ENCODE data around the gene SYMPK.

The SYMPK gene

DNA sequence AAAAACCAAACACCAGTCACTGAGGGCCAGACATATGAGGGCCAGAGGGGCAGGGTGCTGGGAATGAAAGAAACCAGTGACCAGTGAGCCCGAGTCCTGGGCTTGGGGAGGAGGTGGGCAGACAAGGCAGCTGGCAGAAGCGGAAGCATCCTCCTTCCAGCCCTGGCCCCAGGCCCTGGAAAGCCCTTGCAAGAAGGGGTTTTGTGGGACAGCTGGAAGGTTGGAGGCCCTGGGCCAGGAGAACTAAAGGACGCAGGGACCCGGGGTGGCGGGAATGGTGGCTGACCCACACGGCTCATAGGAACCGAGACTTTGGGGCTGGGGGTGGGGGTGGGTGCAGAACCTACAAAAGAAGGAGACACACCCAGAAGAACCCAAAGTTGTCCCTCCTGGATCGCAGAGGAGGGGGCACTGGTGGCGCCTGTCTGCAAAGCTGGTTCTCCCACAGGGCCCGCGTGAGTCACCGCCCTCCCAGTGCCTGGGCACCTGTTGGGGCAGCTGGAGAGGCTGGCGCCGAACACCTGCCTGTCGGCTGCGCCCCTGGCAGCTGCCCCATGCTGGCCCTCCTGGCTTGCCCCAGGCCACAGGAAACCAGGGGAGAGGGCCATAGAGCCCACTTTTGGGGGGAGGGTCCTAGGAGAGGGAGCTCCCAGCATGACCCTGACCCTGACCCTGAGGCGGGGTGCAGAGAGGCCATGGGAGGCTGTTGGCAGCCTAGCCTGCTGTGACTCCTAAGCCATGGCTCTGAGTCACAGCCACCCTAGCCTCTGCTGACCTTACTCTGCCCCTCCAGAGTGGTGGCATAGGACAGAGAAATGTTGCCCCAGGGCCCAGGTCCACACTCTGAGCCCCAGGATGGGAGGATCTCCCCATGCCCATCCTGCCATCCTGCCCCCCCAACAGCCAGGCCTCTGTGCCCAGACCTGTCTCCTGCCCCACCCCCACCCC is 81.5 kb downstream of the SYMPK start:
- H3K27ac ChIP-seq (replicated peaks), result no peak overlapping the region
- TF ChIP-seq, protein P1, sequence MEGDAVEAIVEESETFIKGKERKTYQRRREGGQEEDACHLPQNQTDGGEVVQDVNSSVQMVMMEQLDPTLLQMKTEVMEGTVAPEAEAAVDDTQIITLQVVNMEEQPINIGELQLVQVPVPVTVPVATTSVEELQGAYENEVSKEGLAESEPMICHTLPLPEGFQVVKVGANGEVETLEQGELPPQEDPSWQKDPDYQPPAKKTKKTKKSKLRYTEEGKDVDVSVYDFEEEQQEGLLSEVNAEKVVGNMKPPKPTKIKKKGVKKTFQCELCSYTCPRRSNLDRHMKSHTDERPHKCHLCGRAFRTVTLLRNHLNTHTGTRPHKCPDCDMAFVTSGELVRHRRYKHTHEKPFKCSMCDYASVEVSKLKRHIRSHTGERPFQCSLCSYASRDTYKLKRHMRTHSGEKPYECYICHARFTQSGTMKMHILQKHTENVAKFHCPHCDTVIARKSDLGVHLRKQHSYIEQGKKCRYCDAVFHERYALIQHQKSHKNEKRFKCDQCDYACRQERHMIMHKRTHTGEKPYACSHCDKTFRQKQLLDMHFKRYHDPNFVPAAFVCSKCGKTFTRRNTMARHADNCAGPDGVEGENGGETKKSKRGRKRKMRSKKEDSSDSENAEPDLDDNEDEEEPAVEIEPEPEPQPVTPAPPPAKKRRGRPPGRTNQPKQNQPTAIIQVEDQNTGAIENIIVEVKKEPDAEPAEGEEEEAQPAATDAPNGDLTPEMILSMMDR (IDR thresholded peaks at IDR 0.05; ENCODE audit: insufficient read depth, low read length), result no peak
- TF ChIP-seq POLR2AphosphoS5 (IDR thresholded peaks at IDR 0.05; ENCODE audit: low read depth), result no peak
- H3K27me3 ChIP-seq (ENCODE audit: insufficient read depth, poor library complexity, severe bottlenecking), result peaks cover 73% of the 10 kb centered on the region
- no peak for DNase-seq (ENCODE audit: low read depth in 1 of 2, low spot score in 1 of 2)
- H3K4me3 ChIP-seq (replicated peaks; ENCODE audit: insufficient read depth, low read length), result no peak overlapping the region

DNA sequence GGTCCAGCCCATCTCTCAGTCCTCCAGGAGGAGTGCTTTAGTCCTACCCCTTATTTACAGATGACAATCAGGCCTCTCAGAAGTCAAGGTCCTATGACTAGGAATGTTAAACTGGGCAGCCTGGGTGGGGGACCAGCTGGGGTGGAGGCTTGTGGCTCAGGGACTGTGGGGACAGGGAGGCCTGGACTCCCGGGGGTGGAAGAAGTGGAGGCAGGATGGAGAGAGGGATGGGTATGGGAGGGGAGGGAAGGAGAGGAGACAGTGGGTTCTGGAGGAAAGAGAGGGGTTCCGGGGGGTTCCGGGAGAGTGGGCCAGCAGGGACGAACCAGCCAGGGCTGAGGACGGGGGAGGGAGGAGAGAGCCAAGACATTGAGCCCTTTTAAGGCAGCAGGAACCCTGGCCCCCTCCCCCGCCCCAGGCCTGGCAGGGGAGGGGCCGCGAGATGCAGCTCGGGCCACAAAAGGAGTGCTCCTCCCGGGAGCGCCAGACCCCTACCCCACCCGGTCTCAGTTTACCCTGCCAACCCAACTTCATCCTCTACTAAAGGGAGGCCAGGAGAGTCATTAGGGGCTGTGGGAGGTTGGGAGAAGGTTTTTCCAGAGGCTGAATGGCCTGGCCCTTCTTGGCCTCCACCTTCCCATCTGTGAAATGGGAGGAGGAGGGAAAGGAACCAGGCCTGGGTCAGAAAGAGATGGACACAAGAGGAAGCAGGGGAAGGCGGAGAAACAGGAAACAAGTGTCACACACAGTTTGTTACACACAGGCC is 82.3 kb downstream of the SYMPK start:
- H3K4me3 ChIP-seq (replicated peaks; ENCODE audit: insufficient read depth, low read length), result no peak overlapping the region
- H3K27me3 ChIP-seq (ENCODE audit: insufficient read depth, poor library complexity, severe bottlenecking), result peaks cover 67% of the 10 kb centered on the region
- TF ChIP-seq, protein P1 (IDR thresholded peaks at IDR 0.05; ENCODE audit: insufficient read depth, low read length), result no peak
- DNase-seq (ENCODE audit: low read depth in 1 of 2, low spot score in 1 of 2), result no peak
- H3K27ac ChIP-seq (replicated peaks), result no peak overlapping the region

DNA sequence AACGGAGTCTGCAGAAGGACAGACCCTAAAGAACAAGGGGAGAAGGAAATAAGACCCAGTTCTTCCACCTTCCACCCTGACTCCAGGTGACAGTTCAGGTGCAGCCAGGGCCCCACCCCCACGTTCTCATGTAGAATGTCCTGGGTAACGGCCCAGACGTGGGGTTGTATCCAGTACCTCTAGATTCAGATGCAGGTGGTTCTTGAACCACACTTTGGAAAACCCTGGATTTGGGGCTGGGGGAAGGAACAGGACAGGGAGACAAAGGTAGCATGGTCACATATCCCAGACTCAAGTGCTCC is 82.8 kb downstream of the SYMPK start:
- DNase-seq (ENCODE audit: low read depth in 1 of 2, low spot score in 1 of 2), result no peak
- no peak overlapping the region for H3K27ac ChIP-seq (replicated peaks)

More for the DNA sequence above, 82.8 kb downstream of the SYMPK start:
- no peak overlapping the region for H3K4me3 ChIP-seq (replicated peaks; ENCODE audit: insufficient read depth, low read length)
- H3K27me3 ChIP-seq (ENCODE audit: insufficient read depth, poor library complexity, severe bottlenecking), result peaks cover 62% of the 10 kb centered on the region
- TF ChIP-seq, protein P2, sequence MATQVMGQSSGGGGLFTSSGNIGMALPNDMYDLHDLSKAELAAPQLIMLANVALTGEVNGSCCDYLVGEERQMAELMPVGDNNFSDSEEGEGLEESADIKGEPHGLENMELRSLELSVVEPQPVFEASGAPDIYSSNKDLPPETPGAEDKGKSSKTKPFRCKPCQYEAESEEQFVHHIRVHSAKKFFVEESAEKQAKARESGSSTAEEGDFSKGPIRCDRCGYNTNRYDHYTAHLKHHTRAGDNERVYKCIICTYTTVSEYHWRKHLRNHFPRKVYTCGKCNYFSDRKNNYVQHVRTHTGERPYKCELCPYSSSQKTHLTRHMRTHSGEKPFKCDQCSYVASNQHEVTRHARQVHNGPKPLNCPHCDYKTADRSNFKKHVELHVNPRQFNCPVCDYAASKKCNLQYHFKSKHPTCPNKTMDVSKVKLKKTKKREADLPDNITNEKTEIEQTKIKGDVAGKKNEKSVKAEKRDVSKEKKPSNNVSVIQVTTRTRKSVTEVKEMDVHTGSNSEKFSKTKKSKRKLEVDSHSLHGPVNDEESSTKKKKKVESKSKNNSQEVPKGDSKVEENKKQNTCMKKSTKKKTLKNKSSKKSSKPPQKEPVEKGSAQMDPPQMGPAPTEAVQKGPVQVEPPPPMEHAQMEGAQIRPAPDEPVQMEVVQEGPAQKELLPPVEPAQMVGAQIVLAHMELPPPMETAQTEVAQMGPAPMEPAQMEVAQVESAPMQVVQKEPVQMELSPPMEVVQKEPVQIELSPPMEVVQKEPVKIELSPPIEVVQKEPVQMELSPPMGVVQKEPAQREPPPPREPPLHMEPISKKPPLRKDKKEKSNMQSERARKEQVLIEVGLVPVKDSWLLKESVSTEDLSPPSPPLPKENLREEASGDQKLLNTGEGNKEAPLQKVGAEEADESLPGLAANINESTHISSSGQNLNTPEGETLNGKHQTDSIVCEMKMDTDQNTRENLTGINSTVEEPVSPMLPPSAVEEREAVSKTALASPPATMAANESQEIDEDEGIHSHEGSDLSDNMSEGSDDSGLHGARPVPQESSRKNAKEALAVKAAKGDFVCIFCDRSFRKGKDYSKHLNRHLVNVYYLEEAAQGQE (IDR thresholded peaks at IDR 0.05; ENCODE audit: insufficient replicate concordance, low read depth), result no peak
- no peak for TF ChIP-seq GABPA (IDR thresholded peaks at IDR 0.05; ENCODE audit: low read depth)
- no peak for TF ChIP-seq SPI1 (IDR thresholded peaks at IDR 0.05; ENCODE audit: borderline replicate concordance, low read depth)
- no peak for TF ChIP-seq POLR2AphosphoS5 (IDR thresholded peaks at IDR 0.05; ENCODE audit: low read depth)
- TF ChIP-seq, protein P1 (IDR thresholded peaks at IDR 0.05; ENCODE audit: insufficient read depth, low read length), result no peak

Measured in HL-60 (cell line).